Left renal cortex interstitium (tissue), 4 donors: Measurements from ENCODE around the gene TENT4A. TPM values are rescaled to one million over a fixed set of nuclear protein-coding genes. Genes with fewer than 3 reads are reported as not detected.
A peak's percentile ranks its signal among the peaks of the same experiment; 100 is the strongest.

Experiments used
- DNase-seq, 4 donors: peaks; one replicate each; pipeline ENCODE4 v3.0.0-alpha.2; 2013; ENCODE audit warnings: low read depth in 4 of 4, low spot score in 2 of 4, missing footprints in 1 of 4
- polyA plus RNA-seq, 4 donors: library from polyadenylated mRNA; unstranded; fragments of 120-200 nt; gene quantifications; one replicate each; pipeline ENCODE4 v1.2.1, GENCODE V29; 2013; ENCODE audit not compliant: insufficient read length in 4 of 4

TENT4A gene
- polyA plus RNA-seq, 4 donors = 19.5 to 37.1 (median 29.3) TPM

GRCh38 chr5:6700074-6700684 lies 13.1 kb upstream of the TENT4A start:
- DNase-seq = no peak

DNA sequence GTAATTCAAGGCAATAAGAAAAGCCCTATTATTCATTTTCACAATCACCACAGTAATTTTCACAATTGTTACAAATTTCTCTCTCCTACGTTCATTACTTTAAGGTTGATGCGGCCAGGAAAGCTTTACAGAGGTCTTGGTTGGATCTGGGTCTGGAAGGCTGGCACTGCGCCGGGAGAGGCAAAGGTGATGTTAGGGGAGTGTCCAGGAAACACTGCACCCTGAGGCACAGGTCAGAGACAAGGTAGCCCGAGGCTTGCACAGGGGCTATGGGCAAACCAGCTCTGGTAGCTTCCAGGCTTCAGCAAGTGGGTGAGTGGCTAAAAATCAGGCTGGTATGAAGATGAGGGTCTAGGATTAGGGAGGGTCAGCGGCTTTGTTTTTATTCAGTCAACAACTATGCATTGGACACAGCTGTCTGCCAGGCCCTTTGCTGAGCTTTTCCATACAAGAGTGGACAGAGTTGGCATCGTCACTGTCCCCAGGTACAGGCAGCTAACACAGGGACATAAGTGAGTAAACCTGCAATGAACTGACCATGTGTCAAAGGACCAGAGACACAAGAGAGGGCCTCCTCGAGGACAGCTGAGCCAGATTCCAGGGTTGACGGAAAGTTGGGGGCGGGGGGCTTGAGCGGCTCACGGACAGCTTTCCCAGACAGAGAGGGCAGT lies 12.4 kb upstream of the TENT4A start:
- no peak for DNase-seq

DNA sequence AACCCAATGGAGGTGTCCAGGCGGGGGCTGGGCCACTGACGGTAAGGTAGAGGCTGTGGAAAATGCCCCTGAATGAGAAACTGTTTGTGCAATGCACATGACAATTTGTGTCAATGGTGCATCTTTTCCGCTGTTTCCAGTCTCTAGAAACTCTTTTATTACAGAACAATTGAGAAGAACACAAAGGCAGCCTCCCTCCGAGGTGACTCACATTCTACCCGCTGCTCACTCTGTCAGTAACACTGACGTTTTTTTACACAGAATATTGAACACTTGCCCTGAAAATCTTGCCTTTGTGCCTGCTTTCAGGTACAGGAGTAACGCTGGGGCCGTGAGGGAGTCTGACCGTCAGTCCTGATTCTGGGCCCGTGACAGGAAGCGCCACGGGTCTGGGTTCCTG lies 11.7 kb upstream of the TENT4A start:
- DNase-seq = no peak

DNA sequence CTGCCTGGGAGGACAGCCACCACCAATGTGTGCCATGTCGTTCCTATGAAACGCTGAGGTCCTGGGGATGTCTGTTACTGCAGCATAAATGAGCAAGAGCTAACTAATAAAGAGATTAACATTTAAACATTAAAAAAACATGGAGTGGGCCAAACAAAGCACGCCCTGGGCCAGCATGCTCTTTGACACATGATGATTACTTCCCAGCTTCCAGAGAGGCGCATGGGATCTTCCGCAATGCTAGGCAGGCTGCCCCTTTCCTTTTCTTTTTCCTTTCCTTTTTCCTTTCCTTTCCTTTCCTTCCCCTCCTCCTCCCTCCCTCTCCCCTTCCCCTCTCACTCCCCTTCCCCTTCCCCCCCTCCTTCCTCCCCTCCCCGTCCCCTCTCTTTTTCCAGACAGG lies 10.6 kb upstream of the TENT4A start:
- no peak for DNase-seq

GRCh38 chr5:6703806-6704205 lies 9.4 kb upstream of the TENT4A start:
- no peak for DNase-seq

DNA sequence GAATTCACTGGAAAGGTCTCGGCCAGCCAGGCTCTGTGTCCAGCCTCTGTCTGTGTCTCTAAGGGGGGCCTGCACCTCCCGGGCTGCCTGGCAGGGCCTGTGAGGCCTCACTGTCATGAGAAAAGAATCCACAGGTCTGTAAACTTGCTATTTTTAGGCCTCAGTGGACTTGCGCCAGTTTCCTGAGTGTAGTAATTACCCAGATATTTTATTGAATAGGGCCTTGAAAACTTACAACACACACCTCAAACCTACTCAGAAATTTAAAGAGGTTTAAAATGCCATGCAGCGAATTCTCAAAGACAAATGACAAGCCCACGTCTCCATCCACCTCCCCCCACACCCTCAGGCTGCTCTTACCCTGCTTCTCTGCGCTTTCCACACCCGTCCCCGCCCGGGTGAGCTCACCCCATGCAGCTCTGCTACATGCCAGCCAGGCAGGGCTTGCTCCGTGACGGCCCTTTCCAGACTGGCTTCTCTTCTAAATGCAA lies 8.8 kb upstream of the TENT4A start:
- DNase-seq = no peak

- DNase-seq = no peak
These were observed 8.1 kb upstream of the TENT4A start for GRCh38 chr5:6705088-6705487.

DNA sequence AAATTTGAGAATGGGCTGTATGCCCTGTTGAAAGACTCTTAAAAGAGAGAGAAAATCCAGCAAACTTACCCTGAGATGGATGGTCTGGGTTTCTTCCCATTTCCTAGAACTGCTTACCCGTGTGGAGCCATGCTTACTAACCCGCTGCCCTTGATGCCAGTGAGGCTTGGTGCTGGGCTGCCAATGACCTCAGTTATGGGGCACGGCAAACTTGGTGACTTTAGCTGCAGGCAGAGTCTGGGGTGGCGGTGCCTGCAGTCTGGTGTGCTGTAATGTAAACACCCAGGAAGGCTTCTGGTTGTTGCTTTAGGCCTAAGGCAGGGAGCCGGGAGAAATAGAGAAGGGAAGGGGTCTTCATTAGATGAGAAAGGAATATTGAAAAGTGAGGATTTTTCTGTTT lies 7.3 kb upstream of the TENT4A start:
- no peak for DNase-seq

DNA sequence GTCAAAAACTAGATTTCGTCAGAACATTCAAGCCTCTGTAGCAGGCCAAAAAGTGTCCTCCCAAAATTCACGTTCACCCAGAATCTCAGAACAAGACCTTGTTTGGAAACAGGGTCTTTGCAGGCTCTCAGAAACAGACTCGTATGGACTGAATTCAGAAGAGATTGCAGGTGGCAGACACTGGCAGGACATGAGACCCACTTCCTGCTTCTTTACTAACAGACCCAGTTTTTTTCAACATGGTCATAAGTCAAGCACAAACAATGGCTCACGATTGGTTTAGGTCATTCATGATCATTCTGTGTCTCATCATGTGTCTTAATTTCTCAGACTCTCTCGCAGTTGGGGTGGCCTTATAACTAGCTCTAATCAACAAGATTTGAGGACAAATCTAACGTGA lies 5.4 kb upstream of the TENT4A start:
- no peak for DNase-seq

- no peak for DNase-seq
These were observed 4.4 kb upstream of the TENT4A start for GRCh38 chr5:6708814-6709213.

DNA sequence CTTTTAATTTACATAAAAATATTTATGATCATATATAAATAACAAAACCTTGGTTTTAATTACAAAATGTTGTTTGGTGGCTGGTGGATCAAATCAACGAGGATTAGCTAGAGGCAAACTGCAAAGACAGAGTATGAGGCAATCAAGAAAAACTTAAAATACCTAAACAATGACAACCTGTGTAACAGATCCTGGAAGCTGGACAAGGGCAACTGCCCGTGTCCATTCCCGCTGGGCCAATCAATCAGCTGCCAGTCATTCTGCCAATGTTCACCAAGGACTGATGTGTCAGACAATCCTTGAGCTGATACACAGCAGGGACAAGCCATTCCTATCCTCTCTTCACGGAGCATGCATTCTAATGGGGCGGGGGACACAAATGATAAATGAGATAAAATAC lies 3.2 kb upstream of the TENT4A start:
- no peak for DNase-seq

DNA sequence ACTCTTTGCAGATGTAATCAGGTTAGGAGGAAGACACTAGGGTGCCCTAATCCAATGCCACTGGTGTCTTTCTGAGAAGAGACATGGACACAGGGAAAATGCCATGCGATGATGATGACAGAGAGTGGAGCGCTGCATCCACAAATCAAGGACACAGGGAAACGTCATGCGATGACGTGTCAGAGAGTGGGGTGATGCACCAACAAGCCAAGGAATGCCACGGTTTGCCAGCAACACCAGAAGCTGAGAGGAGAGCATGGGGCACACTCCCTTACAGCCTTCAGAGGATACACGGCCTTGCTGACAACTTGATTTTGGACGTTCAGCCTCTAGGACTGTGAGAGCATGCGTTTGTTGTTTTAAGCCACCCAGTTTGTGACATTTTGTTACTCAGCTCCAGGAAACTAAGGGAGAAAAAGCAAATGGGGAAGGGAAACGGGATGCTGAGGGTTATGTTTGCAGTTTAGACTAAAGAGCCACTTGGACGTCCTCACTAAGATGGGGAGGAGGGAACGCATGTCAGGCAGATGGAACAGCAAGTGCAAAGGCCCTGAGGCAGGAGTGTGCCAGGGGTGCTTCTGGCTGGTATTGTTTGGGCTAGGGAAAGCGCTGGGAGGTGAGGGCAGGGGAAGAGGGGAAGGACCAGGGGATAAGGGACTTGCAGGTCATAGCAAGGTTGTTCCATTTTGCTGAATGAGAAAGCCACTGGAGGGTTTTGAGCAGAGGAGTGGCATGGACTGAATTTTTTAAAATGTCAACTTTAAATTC lies 2.5 kb upstream of the TENT4A start:
- no peak for DNase-seq

- DNase-seq = no peak
These were observed 1.7 kb upstream of the TENT4A start for GRCh38 chr5:6711409-6712141.

DNA sequence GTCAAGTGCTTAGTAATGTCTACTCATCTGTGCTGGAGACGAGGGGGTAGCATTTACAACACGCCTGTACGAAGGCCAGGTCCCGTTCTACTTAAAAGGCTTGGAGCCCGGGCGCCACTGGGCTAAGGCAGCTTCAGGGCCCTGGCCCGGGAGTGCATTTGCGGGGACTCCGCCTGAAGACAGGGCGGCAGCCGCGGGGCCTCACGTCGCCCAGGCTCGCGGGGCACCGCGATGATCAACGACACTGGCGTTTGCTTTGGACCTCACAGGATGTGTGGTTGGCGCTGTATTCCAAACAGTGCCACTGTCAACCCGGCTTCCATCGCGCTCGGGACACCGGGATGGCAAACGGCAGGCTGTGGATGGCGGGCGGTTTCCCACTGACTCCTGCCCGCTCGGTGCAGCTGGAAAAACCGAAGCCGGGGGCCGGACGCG lies 1.1 kb upstream of the TENT4A start:
- DNase-seq = no peak

GRCh38 chr5:6712577-6713273 lies 507 bp upstream of the TENT4A start:
- peak; percentile 82 to 95 (median 92) for DNase-seq

DNA sequence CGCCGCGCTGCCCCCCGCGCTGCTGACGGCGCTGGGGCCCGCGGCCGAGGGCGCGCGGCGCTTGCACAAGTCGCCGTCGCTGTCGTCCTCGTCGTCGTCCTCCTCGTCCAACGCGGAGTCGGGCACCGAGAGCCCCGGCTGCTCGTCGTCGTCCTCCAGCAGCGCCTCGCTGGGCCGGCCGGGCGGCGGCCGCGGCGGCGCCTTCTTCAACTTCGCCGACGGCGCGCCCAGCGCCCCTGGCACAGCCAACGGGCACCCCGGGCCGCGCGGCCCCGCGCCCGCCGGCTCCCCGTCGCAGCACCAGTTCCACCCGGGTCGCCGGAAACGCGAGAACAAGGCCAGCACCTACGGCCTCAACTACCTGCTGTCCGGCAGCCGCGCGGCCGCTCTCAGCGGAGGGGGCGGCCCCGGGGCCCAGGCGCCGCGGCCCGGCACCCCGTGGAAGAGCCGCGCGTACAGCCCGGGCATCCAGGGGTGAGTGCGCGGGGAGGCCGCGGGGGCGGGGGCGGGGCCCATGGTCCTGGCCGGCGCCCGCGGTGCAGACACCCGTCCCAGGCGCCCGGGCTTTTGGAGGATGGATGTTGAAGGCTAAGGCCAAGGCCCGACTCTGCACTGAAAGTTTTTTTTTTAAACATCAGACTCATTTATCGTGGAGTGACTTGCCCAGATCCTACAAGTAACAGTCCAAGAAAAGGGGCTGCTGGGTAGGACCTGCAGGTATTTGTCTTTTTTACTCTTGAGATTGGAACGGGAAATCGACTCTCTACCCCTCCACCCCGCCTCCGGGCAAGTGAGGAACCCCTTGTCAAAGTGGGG lies 1.2 kb downstream of the TENT4A start:
- no peak for DNase-seq

GRCh38 chr5:6715271-6715670 lies 2.0 kb downstream of the TENT4A start:
- no peak for DNase-seq

DNA sequence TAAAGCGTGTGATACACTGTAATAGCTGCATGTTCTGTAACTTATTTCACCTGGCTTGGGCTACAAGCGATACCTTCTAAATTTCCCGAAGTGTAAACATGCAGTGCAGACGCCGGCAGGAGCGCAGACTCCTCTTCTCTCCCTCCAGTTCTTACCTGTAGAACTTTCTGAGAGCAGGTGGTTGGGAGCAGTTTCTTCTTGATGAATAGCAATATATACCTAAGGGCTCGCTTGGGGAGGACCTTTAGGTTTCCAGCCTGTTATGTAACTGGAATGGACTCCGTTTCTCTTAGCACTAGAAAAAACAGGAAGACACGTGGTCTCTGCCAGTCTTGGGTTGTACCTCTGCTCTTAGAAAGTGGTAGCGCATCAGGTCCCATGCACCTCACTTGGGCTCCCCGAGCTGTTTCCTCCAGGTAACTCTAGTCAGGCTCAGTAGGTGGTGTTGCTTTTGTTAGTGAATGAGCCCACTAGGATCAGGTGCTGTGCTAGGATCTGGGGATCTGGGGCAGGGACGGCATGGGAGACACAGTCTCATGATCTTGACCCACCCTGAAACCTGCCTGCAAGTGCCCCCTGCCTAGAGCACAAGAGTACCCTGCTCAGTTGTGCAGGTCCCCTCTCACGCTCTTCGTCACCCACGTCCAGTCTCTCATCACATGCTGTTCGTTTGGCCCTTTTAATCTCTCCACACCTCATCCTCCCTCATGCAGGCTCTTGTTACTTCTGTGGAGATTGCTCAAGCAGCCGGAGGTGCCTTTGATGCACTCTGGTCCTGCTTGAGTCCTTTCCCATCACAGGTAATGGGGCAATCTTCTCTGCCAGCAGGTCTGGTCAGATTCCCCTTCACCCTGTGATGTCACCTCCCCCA lies 2.8 kb downstream of the TENT4A start:
- DNase-seq = no peak
